Smooth muscle cell (in vitro differentiated cells): ENCODE measurements around the gene KCNK2. TPM values are rescaled to one million over a fixed set of nuclear protein-coding genes. Genes with fewer than 3 reads are reported as not detected.

ENCODE experiments used
- DNase-seq: peaks from one replicate; lab custom pipeline; 2025; ENCODE audit not compliant: unreplicated experiment; lab: John Stamatoyannopoulos, UW
- H2AFZ ChIP-seq: fragments of 200-600 bp; sonication (generic); 2 replicates; pipeline ENCODE4 v1.6.0; 2016; ENCODE audit warnings: antibody characterized with exemption, low read depth, mild to moderate bottlenecking
- H3F3A ChIP-seq: fragments of 200-600 bp; sonication (generic); 2 replicates; pipeline ENCODE4 v1.6.0; 2017; ENCODE audit warnings: antibody characterized with exemption, low read depth
- H3K27ac ChIP-seq: fragments of 200-600 bp; sonication (generic); 2 replicates; pipeline ENCODE4 v1.5.1; 2016; ENCODE audit warnings: low read depth, mild to moderate bottlenecking
- H3K27me3 ChIP-seq: fragments of 200-600 bp; sonication (generic); 2 replicates; pipeline ENCODE4 v1.6.1; 2016; ENCODE audit warnings: low read depth, mild to moderate bottlenecking
- H3K36me3 ChIP-seq: fragments of 200-600 bp; sonication (generic); 2 replicates; pipeline ENCODE4 v1.5.1; 2016; ENCODE audit warnings: low read depth
- H3K4me1 ChIP-seq: fragments of 200-600 bp; sonication (generic); 2 replicates; pipeline ENCODE4 v1.5.1; 2016; ENCODE audit warnings: low read depth
- H3K4me2 ChIP-seq: fragments of 200-600 bp; sonication (generic); 2 replicates; pipeline ENCODE4 v1.6.0; 2016; ENCODE audit warnings: mild to moderate bottlenecking
- H3K4me3 ChIP-seq: fragments of 200-600 bp; sonication (generic); 2 replicates; pipeline ENCODE4 v1.5.1; 2016; ENCODE audit warnings: mild to moderate bottlenecking
- H3K79me2 ChIP-seq: fragments of 200-600 bp; sonication (generic); 2 replicates; pipeline ENCODE4 v1.6.0; 2016; ENCODE audit warnings: low read depth, mild to moderate bottlenecking
- H3K9ac ChIP-seq: fragments of 200-600 bp; sonication (generic); 2 replicates; pipeline ENCODE4 v1.6.0; 2016; ENCODE audit warnings: low read depth
- H3K9me3 ChIP-seq: fragments of 200-600 bp; sonication (generic); replicated peaks from 2 replicates; pipeline ENCODE4 v1.5.1; 2016; ENCODE audit warnings: low read depth
- H4K20me1 ChIP-seq: fragments of 200-600 bp; sonication (generic); 2 replicates; pipeline ENCODE4 v1.6.0; 2016; ENCODE audit warnings: low read depth
- CTCF ChIP-seq: fragments of 200-600 bp; sonication (generic); IDR thresholded peaks from 2 replicates; pipeline ENCODE4 v1.5.1; 2017; ENCODE audit warnings: borderline replicate concordance, mild to moderate bottlenecking, antibody characterized with exemption; ENCODE audit not compliant: insufficient read depth, poor library complexity, severe bottlenecking
- WGBS: methylation state at CpG from one replicate; pipeline ENCODE4 v1.1.7; 2016; ENCODE audit warnings: low lambda C conversion rate; 5-methylcytosine and 5-hydroxymethylcytosine counted together
- polyA plus RNA-seq: library from polyadenylated mRNA; unstranded; fragments of >200 nt; fragmentation: Nextera tagmentation; extraction: Ambion mirVana; gene quantifications from 2 replicates; pipeline ENCODE4 v1.2.1, GENCODE V29; 2016
- total RNA-seq: library from RNA; depleted of rRNA; stranded (reverse); fragments of >200 nt; gene quantifications from 2 replicates; pipeline ENCODE4 v1.2.3, GENCODE V29; 2014

The KCNK2 gene
- total and polyA plus RNA-seq, 2 experiments from 2014 or later: not detected

DNA sequence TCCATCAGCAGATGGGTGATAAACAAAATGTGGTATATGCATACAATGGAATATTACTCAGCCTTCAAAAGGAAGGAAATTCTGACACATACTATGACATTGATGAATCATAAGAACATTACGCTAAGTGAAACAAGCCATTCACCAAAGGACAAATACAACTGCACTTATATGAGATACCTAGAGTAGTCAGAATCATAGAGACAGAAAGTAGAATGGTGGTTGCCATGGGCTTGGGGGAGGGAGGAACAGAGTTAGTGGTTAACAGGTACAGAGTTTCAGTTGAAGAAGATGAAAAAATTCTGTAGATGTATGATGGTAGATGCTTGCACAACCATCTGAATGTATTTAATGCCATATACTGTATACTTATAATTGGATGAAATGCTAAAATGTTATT is 39.1 kb upstream of the KCNK2 start:
- DNase-seq: no peak
- H2AFZ ChIP-seq: no peak overlapping the region
- H3K9me3 ChIP-seq: no peaks in the 10 kb centered on the region
- no peak for TF ChIP-seq CTCF
- no peak overlapping the region for H3K9ac ChIP-seq
- no peaks in the 10 kb centered on the region for H3K4me1 ChIP-seq
- no peaks in the 10 kb centered on the region for H3K79me2 ChIP-seq
- no peak overlapping the region for H3K27ac ChIP-seq
- H3K4me3 ChIP-seq: no peak overlapping the region
- no peak overlapping the region for H3K4me2 ChIP-seq
- WGBS: 94% methylated on average over 1 of the region's 1 CpG
- no peaks in the 10 kb centered on the region for H3F3A ChIP-seq
- no peaks in the 10 kb centered on the region for H4K20me1 ChIP-seq
- H3K27me3 ChIP-seq: no peaks in the 10 kb centered on the region
- no peaks in the 10 kb centered on the region for H3K36me3 ChIP-seq

GRCh38 chr1:215044151-215044550 is 38.4 kb upstream of the KCNK2 start:
- no peaks in the 10 kb centered on the region for H3K27me3 ChIP-seq
- H3K9ac ChIP-seq: no peak overlapping the region
- no peaks in the 10 kb centered on the region for H3K36me3 ChIP-seq
- H3K79me2 ChIP-seq: no peaks in the 10 kb centered on the region
- H2AFZ ChIP-seq: no peak overlapping the region
- DNase-seq: no peak
- no peak overlapping the region for H3K4me3 ChIP-seq
- no peaks in the 10 kb centered on the region for H4K20me1 ChIP-seq
- H3F3A ChIP-seq: no peaks in the 10 kb centered on the region
- TF ChIP-seq CTCF: no peak
- H3K9me3 ChIP-seq: no peaks in the 10 kb centered on the region
- no peak overlapping the region for H3K4me2 ChIP-seq
- WGBS: 91% methylated on average over 3 of the region's 3 CpGs
- no peaks in the 10 kb centered on the region for H3K4me1 ChIP-seq
- H3K27ac ChIP-seq: no peak overlapping the region

DNA sequence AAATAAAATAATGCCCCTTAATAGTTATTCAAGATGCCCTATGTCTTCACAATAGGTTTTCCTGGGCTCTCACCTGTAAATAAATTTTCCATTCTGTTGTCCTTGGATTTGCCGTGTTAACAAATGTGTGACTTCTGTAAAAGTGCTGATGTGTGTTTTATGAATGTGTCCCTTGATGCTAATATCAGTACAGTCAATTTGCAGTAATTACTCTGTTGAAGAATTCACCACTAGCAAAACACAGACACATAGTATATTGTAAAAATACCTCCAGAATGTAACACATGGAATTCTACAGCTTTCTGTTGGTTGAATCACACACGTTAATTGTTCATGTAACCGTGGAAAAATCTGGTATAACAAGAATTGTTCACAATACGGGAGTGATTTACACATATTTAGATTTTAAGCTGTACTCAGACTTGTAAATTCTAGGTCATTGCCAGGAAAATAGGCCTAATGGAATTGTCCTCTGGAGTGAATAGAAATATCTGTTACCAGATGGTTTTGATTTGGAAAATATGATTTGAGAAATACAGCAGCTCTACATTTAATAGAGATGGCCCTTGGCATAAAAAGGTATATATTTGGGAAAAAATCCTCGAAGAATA is 36.7 kb upstream of the KCNK2 start:
- WGBS: 68% methylated on average over 5 of the region's 5 CpGs
- Histone ChIP-seq H3F3A (no peaks in the 10 kb centered on the region), H3K27me3 (no peaks in the 10 kb centered on the region), H3K4me2 (no peak overlapping the region), H3K4me1 (no peaks in the 10 kb centered on the region), H3K79me2 (no peaks in the 10 kb centered on the region), H2AFZ (no peak overlapping the region), H3K36me3 (no peaks in the 10 kb centered on the region), H3K4me3 (no peak overlapping the region), H3K9ac (no peak overlapping the region), H4K20me1 (no peaks in the 10 kb centered on the region), H3K27ac (no peak overlapping the region), H3K9me3 (no peaks in the 10 kb centered on the region)
- DNase-seq: no peak
- no peak for TF ChIP-seq CTCF
